ENCODE measurements around the gene PLXNB2.

DNA sequence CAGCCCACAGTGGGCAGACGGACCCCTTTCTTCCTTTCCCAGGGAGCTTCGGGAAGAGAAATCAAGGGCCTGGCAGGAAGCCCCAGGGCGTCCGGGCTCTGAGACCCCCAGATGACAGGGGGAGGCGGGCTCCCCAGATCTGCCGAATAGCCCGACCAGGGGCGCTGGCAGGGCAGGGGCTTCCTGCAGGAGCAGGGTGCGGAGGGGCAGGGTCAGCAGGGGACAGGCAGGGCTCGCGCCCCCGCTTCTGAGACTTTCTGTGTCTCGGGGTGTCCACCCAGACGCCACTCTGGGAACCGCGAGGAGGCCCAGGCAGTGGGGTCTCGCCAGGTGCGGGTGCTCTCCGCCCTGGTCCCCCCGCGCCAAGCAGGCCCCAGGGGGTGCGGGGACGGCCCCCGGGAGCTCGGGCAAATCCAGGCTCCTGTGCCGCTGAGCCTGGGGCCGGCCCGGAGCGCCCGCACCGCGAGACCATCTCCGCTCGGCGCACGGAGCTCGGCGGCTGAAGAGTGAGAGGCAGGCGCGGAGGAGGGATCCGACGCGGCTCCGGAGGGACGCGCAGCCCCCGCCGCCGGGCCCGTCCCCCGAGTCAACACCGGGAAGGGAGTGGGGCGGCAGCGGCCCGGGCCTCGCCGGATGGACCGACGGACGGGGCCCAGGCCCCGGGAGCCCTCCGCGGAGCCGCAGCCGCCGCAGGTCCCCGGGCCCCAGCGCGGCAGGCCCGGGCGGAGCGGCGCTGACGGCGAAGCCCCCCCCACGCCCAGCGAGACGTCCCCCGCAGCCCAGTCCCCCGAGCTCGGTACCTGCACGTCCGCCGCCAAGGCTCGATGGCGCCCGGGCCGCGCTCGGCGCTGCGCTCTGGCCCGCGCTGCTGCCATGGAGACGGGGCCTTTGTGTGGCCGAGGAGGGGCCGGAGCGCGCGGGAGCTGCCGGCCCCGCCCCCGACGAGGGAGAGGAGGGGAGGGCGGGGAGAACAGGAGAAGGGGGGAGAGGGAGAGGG, at the start of gene PLXNB2:
- TF ChIP-seq JUND (IDR thresholded peaks at IDR 0.05) (no peak), SIN3A (IDR thresholded peaks at IDR 0.05; ENCODE audit: low read depth) (no peak), POLR2AphosphoS5 (IDR thresholded peaks at IDR 0.05; ENCODE audit: low read depth, low read length) (peak; percentile 83), POLR2A (IDR thresholded peaks at IDR 0.05; ENCODE audit: borderline replicate concordance, extremely low read depth, insufficient read depth, insufficient read length) (peak; percentile 45), SP1 (IDR thresholded peaks at IDR 0.05; ENCODE audit: low read depth) (no peak)
